HCT116 (cell line): ENCODE data around the gene MAP1S. TPM values are rescaled to one million over a fixed set of nuclear protein-coding genes. Genes with fewer than 3 reads are reported as not detected.
A peak's percentile ranks its signal among the peaks of the same experiment; 100 is the strongest.

ENCODE experiments used
- ATAC-seq: fragments of 200-7000 bp; cut with Tn5 transposase; 2 replicates; pipeline ENCODE4 v1.9.1; 2020; ENCODE audit warnings: mild to moderate bottlenecking, moderate library complexity
- BruUV-seq: library from RNA; stranded (reverse); fragments of 400-500 nt; replicated peaks from 2 replicates; lab custom pipeline; 2021; lab: Mats Ljungman, UMichigan
- CTCF ChIA-PET: fragments of 300-600 bp; sonication (Branson Sonifier 250); formaldehyde crosslinking; loops from one replicate; lab custom pipeline; 2021; ENCODE audit warnings: antibody characterized with exemption; lab: Charles Lee
- POLR2A ChIA-PET: fragments of 300-600, 350-600 bp; sonication (Branson Sonifier 250); formaldehyde crosslinking; loops from one replicate; lab custom pipeline; 2021; ENCODE audit warnings: antibody characterized with exemption; lab: Charles Lee
- RAD21 ChIA-PET, 2 experiments: fragments of 300-600 bp; sonication (Branson Sonifier 250); formaldehyde crosslinking; loops; one replicate each; lab custom pipeline; 2023; ENCODE audit warnings: low total read pairs in 2 of 2; ENCODE audit not compliant: uncharacterized antibody in 2 of 2, unreplicated experiment in 2 of 2, low non-redundant PET in 1 of 2; lab: Charles Lee
- DNase-seq: peaks from one replicate; pipeline ENCODE4 v3.0.0-alpha.2; 2010; ENCODE audit warnings: low read depth, low spot score
- H2AFZ ChIP-seq: fragments of 200-600 bp; shearing (Covaris generic), sonication (generic); 2 replicates; pipeline ENCODE4 v1.6.1; 2017; ENCODE audit warnings: low read depth, mixed run types, mixed read lengths, antibody characterized with exemption, low read length; ENCODE audit not compliant: poor library complexity, severe bottlenecking
- H3K27ac ChIP-seq: 2 replicates; pipeline ENCODE4 v1.5.1; 2012; ENCODE audit warnings: low read depth, low read length
- H3K27me3 ChIP-seq: fragments of 200-600 bp; sonication (generic); 2 replicates; pipeline ENCODE4 v1.6.1; 2016; ENCODE audit warnings: mixed run types, low read length, mixed read lengths; ENCODE audit not compliant: insufficient read depth
- H3K36me3 ChIP-seq, 2 experiments: fragments of 200-500 bp in 1 of 2; fragments of 200-600 bp in 1 of 2; sonication (Bioruptor generic) in 1 of 2; sonication (generic) in 1 of 2; 2 replicates each; pipeline versions ENCODE4 v1.5.1 to v1.6.1; 2014 to 2016; ENCODE audit warnings: low read length in 2 of 2, inconsistent platforms in 1 of 2, mixed read lengths in 1 of 2, mixed run types in 1 of 2; ENCODE audit not compliant: insufficient read depth in 2 of 2, control insufficient read depth in 1 of 2
- H3K4me1 ChIP-seq, 2 experiments: fragments of 200-600 bp in 1 of 2; sonication (generic) in 1 of 2; 2 replicates each; pipeline versions ENCODE4 v1.5.1 to v1.6.1; 2012 to 2017; ENCODE audit warnings: low read length in 2 of 2, inconsistent platforms in 1 of 2, mild to moderate bottlenecking in 1 of 2, mixed read lengths in 1 of 2, mixed run types in 1 of 2, moderate library complexity in 1 of 2; ENCODE audit not compliant: insufficient read depth in 2 of 2, control insufficient read depth in 1 of 2
- H3K4me2 ChIP-seq: fragments of 200-600 bp; sonication (generic); 2 replicates; pipeline ENCODE4 v1.6.1; 2017; ENCODE audit warnings: mixed run types, low read length, mixed read lengths
- H3K4me3 ChIP-seq, 2 experiments: fragments of 200-600 bp in 1 of 2; sonication (generic) in 1 of 2; replicated peaks in 1 of 2; 2 replicates each; pipeline ENCODE4 v1.5.1; 2011 to 2016; ENCODE audit warnings: low read length in 2 of 2, control low read depth in 1 of 2, low read depth in 1 of 2, mild to moderate bottlenecking in 1 of 2, mixed read lengths in 1 of 2, mixed run types in 1 of 2
- H3K79me2 ChIP-seq: fragments of 200-600 bp; sonication (generic); 2 replicates; pipeline ENCODE4 v1.6.1; 2017; ENCODE audit warnings: mild to moderate bottlenecking, mixed run types, low read length, moderate library complexity, mixed read lengths; ENCODE audit not compliant: insufficient read depth
- H3K9ac ChIP-seq: fragments of 200-600 bp; sonication (generic); 2 replicates; pipeline ENCODE4 v1.6.1; 2016; ENCODE audit warnings: low read length, mixed read lengths
- H3K9me2 ChIP-seq: fragments of 200-600 bp; sonication (generic), shearing (Covaris generic); 2 replicates; pipeline ENCODE4 v1.6.1; 2017; ENCODE audit warnings: mixed run types, mild to moderate bottlenecking, moderate library complexity; ENCODE audit not compliant: insufficient read depth
- H3K9me3 ChIP-seq, 2 experiments: fragments of 200-500 bp in 1 of 2; fragments of 200-600 bp in 1 of 2; sonication (Bioruptor generic) in 1 of 2; sonication (generic) in 1 of 2; 2 replicates each; pipeline ENCODE4 v1.6.1; 2014 to 2017; ENCODE audit warnings: low read length in 2 of 2, mixed read lengths in 2 of 2, inconsistent platforms in 1 of 2, low read depth in 1 of 2, mild to moderate bottlenecking in 1 of 2, mixed run types in 1 of 2, moderate library complexity in 1 of 2; ENCODE audit not compliant: control insufficient read depth in 1 of 2, insufficient read depth in 1 of 2
- H4K20me1 ChIP-seq: fragments of 200-600 bp; sonication (generic), shearing (Covaris generic); 2 replicates; pipeline ENCODE4 v1.6.1; 2017; ENCODE audit warnings: mixed run types, mild to moderate bottlenecking, moderate library complexity; ENCODE audit not compliant: insufficient read depth
- CEBPB ChIP-seq: IDR thresholded peaks from 2 replicates; pipeline ENCODE4 v1.6.1; 2012; ENCODE audit warnings: low read depth
- EZH2phosphoT487 ChIP-seq: fragments of 200-600 bp; IDR thresholded peaks from 2 replicates; pipeline ENCODE4 v1.6.1; 2018; ENCODE audit warnings: antibody characterized with exemption, borderline replicate concordance
- POLR2A ChIP-seq: IDR thresholded peaks from 2 replicates; pipeline ENCODE4 v1.7.0; 2011; ENCODE audit warnings: borderline replicate concordance; ENCODE audit not compliant: insufficient read depth, insufficient read length; ENCODE audit errors: extremely low read depth
- YY1 ChIP-seq: IDR thresholded peaks from 2 replicates; pipeline ENCODE4 v1.6.1; 2011; ENCODE audit warnings: low read length, low read depth, moderate library complexity, mild to moderate bottlenecking; ENCODE audit not compliant: insufficient replicate concordance; ENCODE audit errors: extremely low read depth
- intact Hi-C: fragments of 100-400 bp; cut with micrococcal nuclease; formaldehyde crosslinking; loops from 2 replicates; pipeline ENCODE4 v1.10.0; 2022
- total RNA-seq: library from RNA; stranded (reverse); gene quantifications from one replicate; pipeline ENCODE4 v1.2.1, GENCODE V29; 2021; ENCODE audit not compliant: unreplicated experiment
- TF ChIP-seq, protein P1 (sequence below): IDR thresholded peaks from 2 replicates; pipeline ENCODE4 v1.6.1; 2012; ENCODE audit warnings: low read depth
- TF ChIP-seq, protein P2 (sequence below): IDR thresholded peaks from 2 replicates; pipeline ENCODE4 v1.6.1; 2012

The MAP1S gene
- total RNA-seq, 1 experiment from 2014 or later, result 80.8 TPM

DNA sequence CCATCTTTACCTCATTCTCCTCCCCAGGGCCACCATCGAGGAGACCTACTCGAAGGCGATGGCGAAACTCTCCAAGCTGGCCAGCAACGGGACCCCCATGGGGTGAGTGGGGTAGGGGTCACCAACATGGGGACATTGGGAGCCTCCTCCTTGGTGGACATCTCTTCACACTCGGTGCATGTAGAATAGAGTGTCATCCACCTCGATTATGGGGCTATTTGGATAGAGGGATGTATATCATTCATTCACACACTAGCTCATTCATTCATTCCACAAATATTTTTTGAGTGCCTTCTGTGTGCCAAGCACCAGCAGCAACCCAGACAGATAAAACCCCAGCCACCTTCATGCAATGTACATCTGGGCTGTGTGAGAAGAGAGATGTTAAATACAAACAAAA, 45.1 kb downstream of the MAP1S start:
- POLR2A ChIA-PET, result no interaction called here
- H3K4me1 ChIP-seq, result peaks cover 20 to 38% of the 10 kb centered on the region in 2 experiments
- TF ChIP-seq POLR2A, result no peak
- no peak for TF ChIP-seq EZH2phosphoT487
- TF ChIP-seq YY1, result no peak
- TF ChIP-seq, protein P1, sequence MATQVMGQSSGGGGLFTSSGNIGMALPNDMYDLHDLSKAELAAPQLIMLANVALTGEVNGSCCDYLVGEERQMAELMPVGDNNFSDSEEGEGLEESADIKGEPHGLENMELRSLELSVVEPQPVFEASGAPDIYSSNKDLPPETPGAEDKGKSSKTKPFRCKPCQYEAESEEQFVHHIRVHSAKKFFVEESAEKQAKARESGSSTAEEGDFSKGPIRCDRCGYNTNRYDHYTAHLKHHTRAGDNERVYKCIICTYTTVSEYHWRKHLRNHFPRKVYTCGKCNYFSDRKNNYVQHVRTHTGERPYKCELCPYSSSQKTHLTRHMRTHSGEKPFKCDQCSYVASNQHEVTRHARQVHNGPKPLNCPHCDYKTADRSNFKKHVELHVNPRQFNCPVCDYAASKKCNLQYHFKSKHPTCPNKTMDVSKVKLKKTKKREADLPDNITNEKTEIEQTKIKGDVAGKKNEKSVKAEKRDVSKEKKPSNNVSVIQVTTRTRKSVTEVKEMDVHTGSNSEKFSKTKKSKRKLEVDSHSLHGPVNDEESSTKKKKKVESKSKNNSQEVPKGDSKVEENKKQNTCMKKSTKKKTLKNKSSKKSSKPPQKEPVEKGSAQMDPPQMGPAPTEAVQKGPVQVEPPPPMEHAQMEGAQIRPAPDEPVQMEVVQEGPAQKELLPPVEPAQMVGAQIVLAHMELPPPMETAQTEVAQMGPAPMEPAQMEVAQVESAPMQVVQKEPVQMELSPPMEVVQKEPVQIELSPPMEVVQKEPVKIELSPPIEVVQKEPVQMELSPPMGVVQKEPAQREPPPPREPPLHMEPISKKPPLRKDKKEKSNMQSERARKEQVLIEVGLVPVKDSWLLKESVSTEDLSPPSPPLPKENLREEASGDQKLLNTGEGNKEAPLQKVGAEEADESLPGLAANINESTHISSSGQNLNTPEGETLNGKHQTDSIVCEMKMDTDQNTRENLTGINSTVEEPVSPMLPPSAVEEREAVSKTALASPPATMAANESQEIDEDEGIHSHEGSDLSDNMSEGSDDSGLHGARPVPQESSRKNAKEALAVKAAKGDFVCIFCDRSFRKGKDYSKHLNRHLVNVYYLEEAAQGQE, result no peak
- TF ChIP-seq, all 23 proteins: peak for 0
- intact Hi-C loops, result no loop called here
- DNase-seq (no peak), ATAC-seq (no peak)
- Histone ChIP-seq H3K9ac (no peak overlapping the region), H2AFZ (no peak overlapping the region), H3K9me3 (no peaks in the 10 kb centered on the region), H3K27me3 (no peaks in the 10 kb centered on the region), H3K36me3 (no peaks in the 10 kb centered on the region), H3K4me2 (no peak overlapping the region), H3K27ac (no peak overlapping the region), H3K79me2 (no peaks in the 10 kb centered on the region), H3K4me3 (no peak overlapping the region), H4K20me1 (no peaks in the 10 kb centered on the region), H3K9me2 (no peaks in the 10 kb centered on the region)
- ChIA-PET RAD21 (no interaction called here), CTCF (no interaction called here)
- BruUV-seq, result no TSS peak

GRCh38 chr19:17765069-17765618, 45.9 kb downstream of the MAP1S start:
- Histone ChIP-seq H3K79me2 (no peaks in the 10 kb centered on the region), H3K4me3 (no peak overlapping the region), H3K4me2 (peak overlapping the region; percentile 49), H3K27ac (peak overlapping the region; percentile 29), H4K20me1 (no peaks in the 10 kb centered on the region), H3K36me3 (no peaks in the 10 kb centered on the region), H3K9me3 (no peaks in the 10 kb centered on the region), H2AFZ (no peak overlapping the region), H3K9ac (0 out of 2 replicates have a peak overlapping the region, but pooled peaks have one; percentile 11), H3K9me2 (no peaks in the 10 kb centered on the region), H3K4me1 (peaks cover 20 to 32% of the 10 kb centered on the region in 2 experiments), H3K27me3 (no peaks in the 10 kb centered on the region)
- intact Hi-C loops, result loop anchor here (5.0 kb wide), 4 partner anchors 48 to 323 kb away; partner anchors contain the start of gene MAP1S
- ChIA-PET RAD21 (no interaction called here), CTCF (interaction anchor here (2.0 to 2.3 kb wide), 2 partner anchors 11 to 31 kb away, joined by 10 to 29 read pairs; partner anchors contain the start of gene B3GNT3), POLR2A (no interaction called here)
- no TSS peak for BruUV-seq
- DNase-seq (no peak), ATAC-seq (peak; percentile 29)
- no peak for TF ChIP-seq CEBPB
- TF ChIP-seq, protein P2, sequence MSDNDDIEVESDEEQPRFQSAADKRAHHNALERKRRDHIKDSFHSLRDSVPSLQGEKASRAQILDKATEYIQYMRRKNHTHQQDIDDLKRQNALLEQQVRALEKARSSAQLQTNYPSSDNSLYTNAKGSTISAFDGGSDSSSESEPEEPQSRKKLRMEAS, result peak; percentile 42
